NCI-H82 treated with DMSO at 0.1 percent for 48 hours (cell line): Measurements from ENCODE around the gene PTPRZ1.

Experiments
- DNase-seq: peaks from one replicate; lab custom pipeline; 2025; ENCODE audit not compliant: unreplicated experiment; lab: John Stamatoyannopoulos, UW

PTPRZ1 gene

GRCh38 chr7:122103064-122103463, 230.1 kb downstream of the PTPRZ1 start:
- DNase-seq: no peak
